Measurements from ENCODE around the gene HNF1A.
"Not testable (repeated sequence)": the region's sequence is repeated elsewhere in the genome, so short reads cannot be mapped to it uniquely, and the experiment has no call there.

The HNF1A gene

GRCh38 chr12:120944645-120945217 is 33.6 kb upstream of the HNF1A start:
- DNase-seq (ENCODE audit: insufficient read length, low spot score) (peak; percentile 54), FAIRE-seq (no peak)
- no peak for TF ChIP-seq POLR2A (IDR thresholded peaks at IDR 0.05; ENCODE audit: low read depth, low read length)

- not testable (repeated sequence) for FAIRE-seq; DNase-seq (ENCODE audit: insufficient read length, low spot score)
These were observed 32.8 kb upstream of the HNF1A start for GRCh38 chr12:120945516-120945915.

GRCh38 chr12:120950260-120950799 is 28.0 kb upstream of the HNF1A start:
- not testable (repeated sequence) for FAIRE-seq; DNase-seq (ENCODE audit: insufficient read length, low spot score)

- FAIRE-seq: no peak
- no peak for TF ChIP-seq POLR2A (IDR thresholded peaks at IDR 0.05; ENCODE audit: low read depth, low read length)
These were observed 27.5 kb upstream of the HNF1A start for GRCh38 chr12:120950807-120951206.

GRCh38 chr12:120955232-120955631 is 23.1 kb upstream of the HNF1A start:
- no peak for TF ChIP-seq POLR2A (IDR thresholded peaks at IDR 0.05; ENCODE audit: low read depth, low read length)

More at GRCh38 chr12:120950807-120951206, 27.5 kb upstream of the HNF1A start:
- no peak for DNase-seq (ENCODE audit: insufficient read length, low spot score)

GRCh38 chr12:120956579-120957300 is 21.6 kb upstream of the HNF1A start:
- no peak for TF ChIP-seq POLR2A (IDR thresholded peaks at IDR 0.05; ENCODE audit: low read depth, low read length)
- DNase-seq (ENCODE audit: insufficient read length, low spot score): no peak
- FAIRE-seq: no peak

More at GRCh38 chr12:120955232-120955631, 23.1 kb upstream of the HNF1A start:
- DNase-seq (ENCODE audit: insufficient read length, low spot score): no peak
- no peak for FAIRE-seq

- FAIRE-seq (no peak), DNase-seq (ENCODE audit: insufficient read length, low spot score) (no peak)
- TF ChIP-seq POLR2A (IDR thresholded peaks at IDR 0.05; ENCODE audit: low read depth, low read length): no peak
These were observed 19.0 kb upstream of the HNF1A start for GRCh38 chr12:120959111-120959878.

- no peak for TF ChIP-seq POLR2A (IDR thresholded peaks at IDR 0.05; ENCODE audit: low read depth, low read length)
- FAIRE-seq (no peak), DNase-seq (ENCODE audit: insufficient read length, low spot score) (no peak)
These were observed 17.7 kb upstream of the HNF1A start for GRCh38 chr12:120960657-120961056.

GRCh38 chr12:120961604-120962531 is 16.5 kb upstream of the HNF1A start:
- no peak for TF ChIP-seq POLR2A (IDR thresholded peaks at IDR 0.05; ENCODE audit: low read depth, low read length)
- DNase-seq (ENCODE audit: insufficient read length, low spot score) (no peak), FAIRE-seq (no peak)

- DNase-seq (ENCODE audit: insufficient read length, low spot score): no peak
- no peak for FAIRE-seq
- TF ChIP-seq POLR2A (IDR thresholded peaks at IDR 0.05; ENCODE audit: low read depth, low read length): no peak
These were observed 15.8 kb upstream of the HNF1A start for GRCh38 chr12:120962532-120963020.

- DNase-seq (ENCODE audit: insufficient read length, low spot score) (no peak), FAIRE-seq (no peak)
- no peak for TF ChIP-seq POLR2A (IDR thresholded peaks at IDR 0.05; ENCODE audit: low read depth, low read length)
These were observed 14.0 kb upstream of the HNF1A start for GRCh38 chr12:120964298-120964697.

- FAIRE-seq (no peak), DNase-seq (ENCODE audit: insufficient read length, low spot score) (no peak)
- TF ChIP-seq POLR2A (IDR thresholded peaks at IDR 0.05; ENCODE audit: low read depth, low read length): no peak
These were observed 12.7 kb upstream of the HNF1A start for GRCh38 chr12:120965534-120966091.

GRCh38 chr12:120970310-120970709 is 8.0 kb upstream of the HNF1A start:
- no peak for DNase-seq (ENCODE audit: insufficient read length, low spot score)
- no peak for TF ChIP-seq POLR2A (IDR thresholded peaks at IDR 0.05; ENCODE audit: low read depth, low read length)
- FAIRE-seq: no peak
